Measurements from ENCODE around the gene GLYR1. TPM values are rescaled to one million over a fixed set of nuclear protein-coding genes. Genes with fewer than 3 reads are reported as not detected.

The GLYR1 gene
- total and polyA plus RNA-seq, 2 donors (not counting 3 experiments of a cell fraction or from before 2014, with no cell fraction given) = 47.9 to 107 TPM

DNA sequence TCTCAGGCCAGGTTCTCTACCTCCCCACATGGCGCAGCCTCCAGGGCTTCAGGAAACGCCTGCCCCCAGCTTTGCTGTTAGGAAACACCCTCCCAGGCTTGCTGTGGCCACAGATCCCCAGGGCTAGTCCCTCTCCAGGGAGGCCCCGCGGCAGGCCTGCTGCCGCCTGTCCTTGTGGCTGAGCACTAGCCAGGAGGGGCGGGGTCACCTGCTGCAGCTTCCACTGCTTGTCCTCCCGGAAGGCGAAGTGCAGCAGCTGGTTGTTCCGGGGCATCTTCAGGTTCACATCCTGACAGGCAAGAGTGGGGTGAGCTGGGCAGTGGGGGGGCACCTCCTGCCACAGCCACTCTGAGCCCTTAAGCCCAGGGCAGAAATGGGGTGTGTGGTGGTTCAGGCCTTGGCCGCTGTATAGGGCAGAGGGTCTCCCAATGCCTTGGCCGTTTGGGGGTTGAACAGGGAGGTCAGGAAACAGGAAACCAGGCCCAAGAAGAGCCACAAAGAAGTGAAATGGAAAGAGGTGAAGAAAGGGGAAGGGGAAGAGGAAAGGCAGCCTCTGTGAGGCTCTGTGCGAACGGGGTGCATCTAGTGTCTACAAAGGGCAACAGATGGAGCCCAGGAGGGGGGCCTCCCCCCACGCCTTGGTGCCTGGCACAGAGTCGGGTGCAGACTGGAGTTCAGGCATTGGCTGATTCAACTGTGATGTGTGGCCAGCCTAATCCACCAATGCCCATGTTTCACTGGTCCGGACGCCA is 46.6 kb downstream of the GLYR1 start:
- Histone ChIP-seq H3K4me3 (replicated peaks in 1 of 3; ENCODE audit: insufficient read depth in 1 of 3, low read depth in 1 of 3, low read length in 3 of 3) (no peak overlapping the region), H3K4me1 (ENCODE audit: control insufficient read depth, extremely low read depth, insufficient read depth, low read length) (peaks cover 7% of the 10 kb centered on the region), H3K36me3 (ENCODE audit: control insufficient read depth in 2 of 2, extremely low read depth in 1 of 2, insufficient read depth in 2 of 2, low read length in 2 of 2) (peaks cover 0 to 5% of the 10 kb centered on the region in 2 experiments), H3K9me3 (replicated peaks; ENCODE audit: control insufficient read depth, insufficient read depth, low read length) (no peaks in the 10 kb centered on the region), H3K4me2 (ENCODE audit: insufficient read depth, low read length) (no peak overlapping the region), H3K79me2 (ENCODE audit: control insufficient read depth, insufficient read depth, low read length) (no peaks in the 10 kb centered on the region), H3K9me1 (replicated peaks; ENCODE audit: control insufficient read depth, extremely low read depth, insufficient read depth, low read length) (no peaks in the 10 kb centered on the region), H2AFZ (ENCODE audit: low read depth, low read length) (no peak overlapping the region), H3K27me3 (ENCODE audit: control insufficient read depth in 2 of 2, insufficient read depth in 2 of 2, low read length in 2 of 2) (no peaks in the 10 kb centered on the region), H4K20me1 (replicated peaks; ENCODE audit: control insufficient read depth, extremely low read depth, insufficient read depth, low read length) (no peaks in the 10 kb centered on the region), H3K27ac (ENCODE audit: insufficient read depth, low read depth, low read length) (no peak overlapping the region), H3K9ac (replicated peaks; ENCODE audit: extremely low read depth, insufficient read depth, low read length) (no peak overlapping the region)
- POLR2A ChIA-PET = no interaction called here
- FAIRE-seq (no peak), DNase-seq (ENCODE audit: low read depth, low spot score) (no peak)
- BruUV-seq (replicated peaks) = no TSS peak
- TF ChIP-seq EZH2 (IDR thresholded peaks at IDR 0.05; ENCODE audit: borderline replicate concordance, low read depth, low read length, severe bottlenecking) (no peak), MYC (IDR thresholded peaks at IDR 0.05; ENCODE audit: low read depth, low read length) (no peak), JUN (IDR thresholded peaks at IDR 0.05; ENCODE audit: borderline replicate concordance, insufficient read depth, insufficient read length, low read depth) (no peak), GATA2 (IDR thresholded peaks at IDR 0.05; ENCODE audit: insufficient read depth, insufficient read length, low read depth, low read length) (no peak)
- intact Hi-C loops (cut with micrococcal nuclease) = no loop called here
- dilution Hi-C loops (cut with MboI; ENCODE audit: extremely low pct_ligation_motif_present, low sequenced_read_pairs) = no loop called here
- CTCF ChIA-PET = interaction anchor here (2.1 kb wide), 1 partner anchor 12 kb away, joined by 5 read pairs; the partner anchor contains the start of gene SEPTIN12

DNA sequence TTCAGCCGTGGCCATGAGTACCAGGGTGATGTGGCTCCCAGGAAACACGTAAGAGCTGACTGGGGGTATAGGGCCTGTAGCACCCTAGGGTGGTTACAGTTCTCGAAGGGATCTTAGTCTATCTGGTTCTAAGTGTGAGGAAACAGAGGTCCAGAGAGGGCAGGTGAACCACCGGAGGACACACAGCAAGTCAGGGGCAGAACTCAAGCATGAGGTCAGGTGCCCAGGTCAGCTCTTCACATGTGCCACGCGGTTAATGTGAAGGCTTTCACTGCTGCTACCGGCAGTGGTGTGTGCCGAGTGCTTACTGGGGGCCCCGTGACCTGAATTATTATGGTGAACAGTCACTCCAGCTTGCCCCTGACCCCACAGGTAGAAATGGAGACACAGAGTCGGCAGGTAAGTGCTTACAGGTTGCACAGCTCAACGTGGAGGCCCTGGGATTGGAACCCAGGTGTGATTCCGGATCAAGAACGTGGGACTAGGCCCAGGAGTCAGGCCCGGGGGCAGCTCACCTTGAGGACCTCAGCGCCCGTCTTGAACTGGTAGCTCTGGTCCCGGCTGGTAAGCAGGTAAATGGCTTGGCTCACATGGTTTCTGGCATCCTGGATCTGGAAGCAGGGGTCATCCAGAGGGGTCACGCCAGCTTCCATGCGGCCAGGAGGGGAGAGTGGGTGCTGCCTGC is 47.8 kb downstream of the GLYR1 start:
- no TSS peak for BruUV-seq (replicated peaks)
- ChIA-PET POLR2A (no interaction called here), CTCF (no interaction called here)
- Histone ChIP-seq H3K4me1 (ENCODE audit: control insufficient read depth, extremely low read depth, insufficient read depth, low read length) (peaks cover 7% of the 10 kb centered on the region), H3K9me1 (replicated peaks; ENCODE audit: control insufficient read depth, extremely low read depth, insufficient read depth, low read length) (no peaks in the 10 kb centered on the region), H3K9ac (replicated peaks; ENCODE audit: extremely low read depth, insufficient read depth, low read length) (no peak overlapping the region), H3K36me3 (ENCODE audit: control insufficient read depth in 2 of 2, extremely low read depth in 1 of 2, insufficient read depth in 2 of 2, low read length in 2 of 2) (no peaks in the 10 kb centered on the region), H3K27me3 (ENCODE audit: control insufficient read depth in 2 of 2, insufficient read depth in 2 of 2, low read length in 2 of 2) (no peaks in the 10 kb centered on the region), H2AFZ (ENCODE audit: low read depth, low read length) (no peak overlapping the region), H3K27ac (ENCODE audit: insufficient read depth, low read depth, low read length) (no peak overlapping the region), H3K4me3 (replicated peaks in 1 of 3; ENCODE audit: insufficient read depth in 1 of 3, low read depth in 1 of 3, low read length in 3 of 3) (no peak overlapping the region), H3K9me3 (replicated peaks; ENCODE audit: control insufficient read depth, insufficient read depth, low read length) (no peaks in the 10 kb centered on the region), H3K4me2 (ENCODE audit: insufficient read depth, low read length) (no peak overlapping the region), H3K79me2 (ENCODE audit: control insufficient read depth, insufficient read depth, low read length) (no peaks in the 10 kb centered on the region), H4K20me1 (replicated peaks; ENCODE audit: control insufficient read depth, extremely low read depth, insufficient read depth, low read length) (no peaks in the 10 kb centered on the region)
- intact Hi-C loops (cut with micrococcal nuclease) (no loop called here), dilution Hi-C loops (cut with MboI; ENCODE audit: extremely low pct_ligation_motif_present, low sequenced_read_pairs) (no loop called here)
- no peak for TF ChIP-seq EZH2 (IDR thresholded peaks at IDR 0.05; ENCODE audit: borderline replicate concordance, low read depth, low read length, severe bottlenecking)
- TF ChIP-seq MYC (IDR thresholded peaks at IDR 0.05; ENCODE audit: low read depth, low read length) = no peak
- TF ChIP-seq, protein P1, sequence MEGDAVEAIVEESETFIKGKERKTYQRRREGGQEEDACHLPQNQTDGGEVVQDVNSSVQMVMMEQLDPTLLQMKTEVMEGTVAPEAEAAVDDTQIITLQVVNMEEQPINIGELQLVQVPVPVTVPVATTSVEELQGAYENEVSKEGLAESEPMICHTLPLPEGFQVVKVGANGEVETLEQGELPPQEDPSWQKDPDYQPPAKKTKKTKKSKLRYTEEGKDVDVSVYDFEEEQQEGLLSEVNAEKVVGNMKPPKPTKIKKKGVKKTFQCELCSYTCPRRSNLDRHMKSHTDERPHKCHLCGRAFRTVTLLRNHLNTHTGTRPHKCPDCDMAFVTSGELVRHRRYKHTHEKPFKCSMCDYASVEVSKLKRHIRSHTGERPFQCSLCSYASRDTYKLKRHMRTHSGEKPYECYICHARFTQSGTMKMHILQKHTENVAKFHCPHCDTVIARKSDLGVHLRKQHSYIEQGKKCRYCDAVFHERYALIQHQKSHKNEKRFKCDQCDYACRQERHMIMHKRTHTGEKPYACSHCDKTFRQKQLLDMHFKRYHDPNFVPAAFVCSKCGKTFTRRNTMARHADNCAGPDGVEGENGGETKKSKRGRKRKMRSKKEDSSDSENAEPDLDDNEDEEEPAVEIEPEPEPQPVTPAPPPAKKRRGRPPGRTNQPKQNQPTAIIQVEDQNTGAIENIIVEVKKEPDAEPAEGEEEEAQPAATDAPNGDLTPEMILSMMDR (IDR thresholded peaks at IDR 0.05; ENCODE audit: extremely low read depth in 1 of 2, insufficient read depth in 1 of 2, low read depth in 1 of 2, low read length in 2 of 2) = no peak
- TF ChIP-seq POLR2A (IDR thresholded peaks at IDR 0.05; ENCODE audit: low read depth, low read length) = no peak
- TF ChIP-seq GATA2 (IDR thresholded peaks at IDR 0.05; ENCODE audit: insufficient read depth, insufficient read length, low read depth, low read length) = no peak
- FAIRE-seq (no peak), DNase-seq (ENCODE audit: low read depth, low spot score) (no peak)

All from endothelial cell of umbilical vein (primary cell).